Right ventricle myocardium superior (tissue), 1 donor: ENCODE results near the gene METAP1. TPM values are rescaled to one million over a fixed set of nuclear protein-coding genes. Genes with fewer than 3 reads are reported as not detected.
"Not testable (repeated sequence)": the region's sequence is repeated elsewhere in the genome, so short reads cannot be mapped to it uniquely, and the experiment has no call there.

Experiments
- ATAC-seq: fragments of 200-7000 bp; cut with Tn5 transposase; one replicate; pipeline ENCODE4 v1.9.1; 2020; ENCODE audit warnings: mild to moderate bottlenecking; ENCODE audit not compliant: poor library complexity
- DNase-seq: peaks from one replicate; pipeline ENCODE4 v3.0.0-alpha.2; 2020
- intact Hi-C: fragments of 100-400 bp; cut with DNase I; formaldehyde crosslinking; loops from one replicate; pipeline ENCODE4 v1.11.2; 2022
- total RNA-seq: library from RNA; stranded (reverse); fragmentation: NEBNext Ultra II Directional; extraction: Animal tissue kit (Norgen Biotek cat#: 25700); gene quantifications from one replicate; pipeline ENCODE4 v1.2.1, GENCODE V29; 2021
- donor health status: DM: no; HTN: yes; CAD: no; lungs with severe emphysema.

METAP1 gene
- total RNA-seq, 1 donor from 2014 or later, result 57.5 TPM

GRCh38 chr4:99033956-99034355 is 38.4 kb downstream of the METAP1 start:
- DNase-seq (no peak), ATAC-seq (no peak)
- intact Hi-C loops, result no loop called here

GRCh38 chr4:99038213-99038612 is 42.7 kb downstream of the METAP1 start:
- no peak for DNase-seq
- intact Hi-C loops, result no loop called here
- ATAC-seq, result no peak

- intact Hi-C loops, result no loop called here
- ATAC-seq (no peak), DNase-seq (no peak)
Measured at GRCh38 chr4:99043346-99043745, 47.8 kb downstream of the METAP1 start.

- peak; percentile 29 for ATAC-seq
- DNase-seq, result no peak
- intact Hi-C loops, result no loop called here
Measured at GRCh38 chr4:99047710-99048109, 52.2 kb downstream of the METAP1 start.

- intact Hi-C loops, result no loop called here
- no peak for ATAC-seq
- no peak for DNase-seq
Measured at GRCh38 chr4:99052902-99053301, 57.4 kb downstream of the METAP1 start.

GRCh38 chr4:99054428-99054994 is 59.0 kb downstream of the METAP1 start:
- no peak for ATAC-seq
- no peak for DNase-seq
- intact Hi-C loops, result no loop called here

GRCh38 chr4:99058228-99058627 is 62.7 kb downstream of the METAP1 start:
- ATAC-seq, result peak; percentile 74
- intact Hi-C loops, result no loop called here
- peak; percentile 60 for DNase-seq

- intact Hi-C loops, result no loop called here
- DNase-seq, result no peak
- no peak for ATAC-seq
Measured at GRCh38 chr4:99059550-99059949, 64.0 kb downstream of the METAP1 start.

- ATAC-seq, result no peak
- intact Hi-C loops, result loop anchor here (2.0 kb wide), 1 partner anchor 66 kb away; the partner anchor contains the start of gene METAP1
Measured at GRCh38 chr4:99061048-99061700, 65.7 kb downstream of the METAP1 start.

GRCh38 chr4:99062120-99062519 is 66.6 kb downstream of the METAP1 start:
- DNase-seq, result no peak
- intact Hi-C loops, result no loop called here
- peak; percentile 71 for ATAC-seq

More at GRCh38 chr4:99061048-99061700, 65.7 kb downstream of the METAP1 start:
- DNase-seq, result no peak

GRCh38 chr4:99065521-99065920 is 70.0 kb downstream of the METAP1 start:
- ATAC-seq, DNase-seq, intact Hi-C loops: not testable (repeated sequence)

GRCh38 chr4:99067617-99068016 is 72.1 kb downstream of the METAP1 start:
- ATAC-seq, result no peak
- intact Hi-C loops, result no loop called here
- no peak for DNase-seq

GRCh38 chr4:99071159-99071558 is 75.6 kb downstream of the METAP1 start:
- intact Hi-C loops, result no loop called here
- ATAC-seq (no peak), DNase-seq (no peak)

GRCh38 chr4:99074816-99075215 is 79.3 kb downstream of the METAP1 start:
- ATAC-seq (no peak), DNase-seq (no peak)
- intact Hi-C loops, result no loop called here

- DNase-seq, result no peak
- ATAC-seq, result peak; percentile 40
- intact Hi-C loops, result no loop called here
Measured at GRCh38 chr4:99076292-99076976, 80.9 kb downstream of the METAP1 start.

GRCh38 chr4:99077177-99077576 is 81.7 kb downstream of the METAP1 start:
- peak; percentile 51 for ATAC-seq
- DNase-seq, result no peak
- intact Hi-C loops, result no loop called here

GRCh38 chr4:99078336-99078735 is 82.8 kb downstream of the METAP1 start:
- ATAC-seq (no peak), DNase-seq (no peak)
- intact Hi-C loops, result no loop called here

GRCh38 chr4:99078931-99079624 is 83.6 kb downstream of the METAP1 start:
- intact Hi-C loops, result no loop called here
- DNase-seq, result no peak
- ATAC-seq, result peak; percentile 30

- ATAC-seq, result no peak
- intact Hi-C loops, result loop anchor here (10.0 kb wide), 1 partner anchor 155 kb away; the partner anchor contains the start of gene EIF4E
- DNase-seq, result no peak
Measured at GRCh38 chr4:99079625-99080295, 84.2 kb downstream of the METAP1 start.
